Measurements from ENCODE around the gene KLF15.

The KLF15 gene

GRCh38 chr3:126352476-126353454 lies 4.4 kb downstream of the KLF15 start:
- Mint-ChIP-seq H3K4me3 (no peak overlapping the region), H3K36me3 (ENCODE audit: insufficient read depth) (no peaks in the 10 kb centered on the region), H3K9me3 (no peaks in the 10 kb centered on the region), H3K27ac (no peak overlapping the region), H3K27me3 (peaks cover 18 to 33% of the 10 kb centered on the region in 2 donors), H3K4me1 (ENCODE audit: low read depth in 2 of 2) (peaks cover 9 to 10% of the 10 kb centered on the region in 2 donors)
- DNase-seq (no peak), ATAC-seq (replicated peaks) (no peak)

- peaks cover 15 to 37% of the 10 kb centered on the region in 2 donors for H3K27me3 Mint-ChIP-seq
- no peak overlapping the region for H3K4me3 Mint-ChIP-seq
- no peaks in the 10 kb centered on the region for H3K9me3 Mint-ChIP-seq
- no peak for DNase-seq
- H3K27ac Mint-ChIP-seq = no peak overlapping the region
- H3K36me3 Mint-ChIP-seq (ENCODE audit: insufficient read depth) = no peaks in the 10 kb centered on the region
- ATAC-seq (replicated peaks) = no peak
- peaks cover 9 to 10% of the 10 kb centered on the region in 2 donors for H3K4me1 Mint-ChIP-seq (ENCODE audit: low read depth in 2 of 2)
Observed at GRCh38 chr3:126351771-126352475, 5.3 kb downstream of the KLF15 start.

- no peaks in the 10 kb centered on the region for H3K36me3 Mint-ChIP-seq (ENCODE audit: insufficient read depth)
- no peak for DNase-seq
- no peak overlapping the region for H3K4me3 Mint-ChIP-seq
- ATAC-seq (replicated peaks) = no peak
- no peak overlapping the region for H3K27ac Mint-ChIP-seq
- H3K4me1 Mint-ChIP-seq (ENCODE audit: low read depth in 2 of 2) = peaks cover 6 to 7% of the 10 kb centered on the region in 2 donors
- H3K27me3 Mint-ChIP-seq = peaks cover 12 to 32% of the 10 kb centered on the region in 2 donors
- no peaks in the 10 kb centered on the region for H3K9me3 Mint-ChIP-seq
Observed at GRCh38 chr3:126351086-126351770, 6.0 kb downstream of the KLF15 start.

- peaks cover 6 to 25% of the 10 kb centered on the region in 2 donors for H3K27me3 Mint-ChIP-seq
- H3K27ac Mint-ChIP-seq = no peak overlapping the region
- H3K9me3 Mint-ChIP-seq = no peaks in the 10 kb centered on the region
- H3K36me3 Mint-ChIP-seq (ENCODE audit: insufficient read depth) = no peaks in the 10 kb centered on the region
- H3K4me3 Mint-ChIP-seq = no peak overlapping the region
- ATAC-seq (replicated peaks) = no peak
- H3K4me1 Mint-ChIP-seq (ENCODE audit: low read depth in 2 of 2) = peaks cover 3 to 4% of the 10 kb centered on the region in 2 donors
- DNase-seq = no peak
Observed at GRCh38 chr3:126350502-126351085, 6.6 kb downstream of the KLF15 start.

GRCh38 chr3:126349611-126350501 lies 7.4 kb downstream of the KLF15 start:
- ATAC-seq (replicated peaks) (no peak), DNase-seq (no peak)
- no peaks in the 10 kb centered on the region for H3K9me3 Mint-ChIP-seq
- H3K4me3 Mint-ChIP-seq = no peak overlapping the region
- H3K27ac Mint-ChIP-seq = no peak overlapping the region
- H3K36me3 Mint-ChIP-seq (ENCODE audit: insufficient read depth) = no peaks in the 10 kb centered on the region
- peaks cover 0 to 18% of the 10 kb centered on the region in 2 donors for H3K27me3 Mint-ChIP-seq
- peaks cover 0 to 2% of the 10 kb centered on the region in 2 donors for H3K4me1 Mint-ChIP-seq (ENCODE audit: low read depth in 2 of 2)

GRCh38 chr3:126349071-126349470 lies 8.1 kb downstream of the KLF15 start:
- H3K27me3 Mint-ChIP-seq = peaks cover 0 to 15% of the 10 kb centered on the region in 2 donors
- DNase-seq = no peak

GRCh38 chr3:126348308-126348920 lies 8.8 kb downstream of the KLF15 start:
- no peak overlapping the region for H3K27ac Mint-ChIP-seq
- peaks cover 0 to 2% of the 10 kb centered on the region in 2 donors for H3K4me1 Mint-ChIP-seq (ENCODE audit: low read depth in 2 of 2)
- no peak for DNase-seq
- H3K27me3 Mint-ChIP-seq = peaks cover 0 to 9% of the 10 kb centered on the region in 2 donors
- no peak overlapping the region for H3K4me3 Mint-ChIP-seq
- H3K36me3 Mint-ChIP-seq (ENCODE audit: insufficient read depth) = no peaks in the 10 kb centered on the region
- no peak for ATAC-seq (replicated peaks)
- no peaks in the 10 kb centered on the region for H3K9me3 Mint-ChIP-seq

More at GRCh38 chr3:126349071-126349470, 8.1 kb downstream of the KLF15 start:
- no peaks in the 10 kb centered on the region for H3K36me3 Mint-ChIP-seq (ENCODE audit: insufficient read depth)
- no peak overlapping the region for H3K27ac Mint-ChIP-seq
- no peak for ATAC-seq (replicated peaks)
- peaks cover 0 to 2% of the 10 kb centered on the region in 2 donors for H3K4me1 Mint-ChIP-seq (ENCODE audit: low read depth in 2 of 2)
- H3K4me3 Mint-ChIP-seq = no peak overlapping the region
- no peaks in the 10 kb centered on the region for H3K9me3 Mint-ChIP-seq

- H3K4me3 Mint-ChIP-seq = no peak overlapping the region
- no peaks in the 10 kb centered on the region for H3K9me3 Mint-ChIP-seq
- peaks cover 0 to 9% of the 10 kb centered on the region in 2 donors for H3K27me3 Mint-ChIP-seq
- peaks cover 0 to 2% of the 10 kb centered on the region in 2 donors for H3K4me1 Mint-ChIP-seq (ENCODE audit: low read depth in 2 of 2)
- DNase-seq = no peak
- H3K27ac Mint-ChIP-seq = no peak overlapping the region
- H3K36me3 Mint-ChIP-seq (ENCODE audit: insufficient read depth) = no peaks in the 10 kb centered on the region
- ATAC-seq (replicated peaks) = no peak
Observed at GRCh38 chr3:126347543-126348161, 9.6 kb downstream of the KLF15 start.

- no peak overlapping the region for H3K27ac Mint-ChIP-seq
- peaks cover 0 to 17% of the 10 kb centered on the region in 2 donors for H3K27me3 Mint-ChIP-seq
- DNase-seq = no peak
- H3K36me3 Mint-ChIP-seq (ENCODE audit: insufficient read depth) = no peaks in the 10 kb centered on the region
- no peak for ATAC-seq (replicated peaks)
- no peak overlapping the region for H3K4me3 Mint-ChIP-seq
- peaks cover 0 to 2% of the 10 kb centered on the region in 2 donors for H3K4me1 Mint-ChIP-seq (ENCODE audit: low read depth in 2 of 2)
- no peaks in the 10 kb centered on the region for H3K9me3 Mint-ChIP-seq
Observed at GRCh38 chr3:126346466-126346865, 10.7 kb downstream of the KLF15 start.

GRCh38 chr3:126345641-126346460 lies 11.4 kb downstream of the KLF15 start:
- DNase-seq = no peak
- Mint-ChIP-seq H3K4me3 (no peak overlapping the region), H3K27me3 (peaks cover 0 to 23% of the 10 kb centered on the region in 2 donors), H3K9me3 (no peaks in the 10 kb centered on the region), H3K27ac (no peak overlapping the region), H3K36me3 (ENCODE audit: insufficient read depth) (no peaks in the 10 kb centered on the region), H3K4me1 (ENCODE audit: low read depth in 2 of 2) (peaks cover 0 to 2% of the 10 kb centered on the region in 2 donors)
- no peak for ATAC-seq (replicated peaks)

- no peaks in the 10 kb centered on the region for H3K36me3 Mint-ChIP-seq (ENCODE audit: insufficient read depth)
- ATAC-seq (replicated peaks) = no peak
- H3K4me3 Mint-ChIP-seq = no peak overlapping the region
- H3K4me1 Mint-ChIP-seq (ENCODE audit: low read depth in 2 of 2) = peaks cover 0 to 2% of the 10 kb centered on the region in 2 donors
- H3K27ac Mint-ChIP-seq = no peak overlapping the region
- H3K27me3 Mint-ChIP-seq = peaks cover 0 to 29% of the 10 kb centered on the region in 2 donors
- DNase-seq = no peak
- no peaks in the 10 kb centered on the region for H3K9me3 Mint-ChIP-seq
Observed at GRCh38 chr3:126345231-126345630, 12.0 kb downstream of the KLF15 start.

Measured in effector memory CD8-positive, alpha-beta T cell (primary cell).